Neural progenitor cell (in vitro differentiated cells): ENCODE data around the gene TMEM184A. TPM values are rescaled to one million over a fixed set of nuclear protein-coding genes. Genes with fewer than 3 reads are reported as not detected.
A peak's percentile ranks its signal among the peaks of the same experiment; 100 is the strongest.

Experiments used
- DNase-seq: peaks from one replicate; pipeline ENCODE4 v3.0.0-alpha.2; 2016; ENCODE audit warnings: low spot score
- H2AFZ ChIP-seq: fragments of 200-600 bp; sonication (generic); replicated peaks from 2 replicates; pipeline ENCODE4 v1.6.1; 2016; ENCODE audit warnings: antibody characterized with exemption
- H3F3A ChIP-seq: fragments of 200-600 bp; sonication (generic); 2 replicates; pipeline ENCODE4 v1.6.1; 2016; ENCODE audit warnings: antibody characterized with exemption, low read depth
- H3K27ac ChIP-seq: fragments of 200-600 bp; sonication (generic); 2 replicates; pipeline ENCODE4 v1.5.1; 2016; ENCODE audit warnings: mild to moderate bottlenecking
- H3K27me3 ChIP-seq: fragments of 200-600 bp; sonication (generic); 2 replicates; pipeline ENCODE4 v1.6.1; 2016; ENCODE audit warnings: mild to moderate bottlenecking, moderate library complexity
- H3K36me3 ChIP-seq: fragments of 200-600 bp; sonication (generic); 2 replicates; pipeline ENCODE4 v1.5.1; 2016
- H3K4me1 ChIP-seq: fragments of 200-600 bp; sonication (generic); 2 replicates; pipeline ENCODE4 v1.6.1; 2016; ENCODE audit warnings: mixed run types
- H3K4me2 ChIP-seq: fragments of 200-600 bp; sonication (generic); 2 replicates; pipeline ENCODE4 v1.6.1; 2016
- H3K4me3 ChIP-seq: fragments of 200-600 bp; sonication (generic); 2 replicates; pipeline ENCODE4 v1.5.1; 2016
- H3K79me2 ChIP-seq: fragments of 200-600 bp; sonication (generic); 2 replicates; pipeline ENCODE4 v1.6.1; 2016; ENCODE audit warnings: low read depth
- H3K9ac ChIP-seq: fragments of 200-600 bp; sonication (generic); 2 replicates; pipeline ENCODE4 v1.6.1; 2016
- H3K9me3 ChIP-seq: fragments of 200-600 bp; sonication (generic); 2 replicates; pipeline ENCODE4 v1.5.1; 2016; ENCODE audit warnings: low read depth
- H4K20me1 ChIP-seq: fragments of 200-600 bp; sonication (generic); 2 replicates; pipeline ENCODE4 v1.6.1; 2016; ENCODE audit warnings: low read depth
- H3K27ac Mint-ChIP-seq: 3 replicates; pipeline ENCODE4 v1.8.0; 2021; ENCODE audit warnings: mixed read lengths
- H3K27me3 Mint-ChIP-seq: 2 replicates; pipeline ENCODE4 v1.8.0; 2022; ENCODE audit warnings: low read depth, mild to moderate bottlenecking, inconsistent platforms, moderate library complexity, mixed read lengths; ENCODE audit not compliant: insufficient read depth
- H3K36me3 Mint-ChIP-seq: 3 replicates; pipeline ENCODE4 v1.8.0; 2021; ENCODE audit warnings: mixed read lengths
- H3K4me1 Mint-ChIP-seq: 3 replicates; pipeline ENCODE4 v1.8.0; 2021; ENCODE audit warnings: mixed read lengths
- H3K4me3 Mint-ChIP-seq: 3 replicates; pipeline ENCODE4 v1.8.0; 2021; ENCODE audit warnings: mild to moderate bottlenecking, moderate library complexity, mixed read lengths
- H3K9me3 Mint-ChIP-seq: 3 replicates; pipeline ENCODE4 v1.8.0; 2020; ENCODE audit warnings: mixed read lengths
- CTCF ChIP-seq: fragments of 200-600 bp; sonication (generic); IDR thresholded peaks from 2 replicates; pipeline ENCODE4 v1.5.1; 2017; ENCODE audit warnings: antibody characterized with exemption, mild to moderate bottlenecking
- EZH2 ChIP-seq: fragments of 200-600 bp; sonication (generic); IDR thresholded peaks from 2 replicates; pipeline ENCODE4 v1.6.1; 2017; ENCODE audit warnings: antibody characterized with exemption, mild to moderate bottlenecking, moderate library complexity
- EZH2phosphoT487 ChIP-seq: fragments of 200-600 bp; sonication (generic); IDR thresholded peaks from 2 replicates; pipeline ENCODE4 v1.6.1; 2017; ENCODE audit warnings: antibody characterized with exemption
- total RNA-seq: library from RNA; depleted of rRNA; stranded (reverse); fragments of >200 nt; gene quantifications from 2 replicates; pipeline ENCODE4 v1.2.3, GENCODE V29; 2015; ENCODE audit warnings: low replicate concordance

TMEM184A gene
- total RNA-seq, 1 donor from 2014 or later, result 0.17 TPM

DNA sequence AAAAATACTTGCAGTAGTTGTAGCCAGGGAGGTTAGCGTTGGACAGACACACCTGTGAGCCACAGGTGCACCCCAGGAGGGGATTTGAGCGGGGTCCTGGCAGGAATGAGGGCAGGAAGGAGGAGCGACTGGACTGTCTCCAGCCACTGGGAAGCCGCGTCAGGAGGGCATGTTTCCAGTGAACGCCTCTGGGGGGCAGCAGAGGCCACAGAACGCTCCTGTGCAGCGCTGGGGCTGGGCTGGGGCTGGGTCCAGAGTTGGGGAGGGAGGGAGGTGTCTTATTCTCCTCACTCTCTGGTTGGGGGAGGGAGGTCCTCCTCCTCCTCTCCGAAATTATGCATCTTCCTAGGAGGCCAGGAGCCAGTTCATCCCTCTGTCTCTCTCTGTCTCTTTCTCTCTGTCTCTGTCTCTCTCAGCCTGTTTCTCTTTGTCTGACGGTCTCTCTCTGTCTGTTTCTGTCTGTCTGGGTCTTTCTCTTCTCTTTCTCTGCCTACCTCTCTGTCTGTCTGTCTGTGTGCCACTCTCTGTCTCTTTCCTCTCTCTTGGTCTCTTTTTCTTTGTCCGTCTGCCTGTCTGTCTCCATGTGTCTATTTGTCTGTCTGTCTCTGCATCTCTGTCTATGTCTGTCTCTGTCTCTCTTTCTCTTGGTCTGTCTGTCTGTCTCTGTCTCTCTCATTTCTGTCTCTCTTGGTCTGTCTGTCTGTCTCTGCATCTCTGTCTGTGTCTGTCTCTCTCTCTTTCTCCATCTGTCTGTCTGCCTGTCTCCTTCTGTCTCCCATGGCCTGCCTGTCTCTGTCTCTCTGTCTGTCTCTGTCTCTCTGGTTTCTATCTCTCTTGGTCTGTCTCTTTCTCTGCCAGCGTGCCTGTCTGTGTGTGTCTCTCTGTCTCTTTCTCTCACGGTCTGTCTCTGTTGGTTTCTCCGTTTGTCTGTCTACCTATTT lies 23.7 kb upstream of the TMEM184A start:
- Mint-ChIP-seq H3K27ac (no peak overlapping the region), H3K4me1 (peaks cover 5% of the 10 kb centered on the region), H3K4me3 (no peak overlapping the region), H3K9me3 (peaks cover 2% of the 10 kb centered on the region), H3K36me3 (no peaks in the 10 kb centered on the region), H3K27me3 (peaks cover 5% of the 10 kb centered on the region)
- Histone ChIP-seq H3K4me3 (no peak overlapping the region), H3K36me3 (no peaks in the 10 kb centered on the region), H3K27me3 (no peaks in the 10 kb centered on the region), H3K79me2 (no peaks in the 10 kb centered on the region), H3K4me1 (no peaks in the 10 kb centered on the region), H3K9me3 (no peaks in the 10 kb centered on the region), H2AFZ (peak overlapping the region; percentile 39), H4K20me1 (no peaks in the 10 kb centered on the region), H3K27ac (no peak overlapping the region), H3K9ac (no peak overlapping the region), H3F3A (no peaks in the 10 kb centered on the region), H3K4me2 (peak overlapping the region; percentile 58)
- TF ChIP-seq EZH2 (no peak), EZH2phosphoT487 (no peak), CTCF (peak; percentile 93)
- peak; percentile 86 for DNase-seq

DNA sequence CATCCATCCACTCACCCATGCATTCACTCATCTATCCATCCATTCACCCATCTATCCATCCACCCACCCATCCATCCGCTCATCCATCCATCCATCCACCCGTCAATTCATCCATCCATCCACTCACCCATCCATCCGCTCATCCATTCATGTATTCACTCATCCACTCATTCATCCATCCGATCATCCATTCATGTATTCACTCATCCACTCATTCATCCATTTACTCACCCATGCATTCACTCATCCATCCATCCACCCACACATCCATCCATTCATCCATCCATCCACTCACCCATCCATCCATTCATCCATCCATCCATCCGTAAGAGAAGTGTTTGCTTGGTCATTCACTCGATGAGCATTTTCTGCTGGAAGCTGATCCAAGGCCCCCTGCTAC lies 22.5 kb upstream of the TMEM184A start:
- Histone ChIP-seq H3K4me1 (no peaks in the 10 kb centered on the region), H3F3A (no peaks in the 10 kb centered on the region), H3K9me3 (no peaks in the 10 kb centered on the region), H3K27me3 (no peaks in the 10 kb centered on the region), H3K27ac (no peak overlapping the region), H3K4me3 (no peak overlapping the region), H3K79me2 (no peaks in the 10 kb centered on the region), H2AFZ (no peak overlapping the region), H4K20me1 (no peaks in the 10 kb centered on the region), H3K36me3 (no peaks in the 10 kb centered on the region), H3K9ac (no peak overlapping the region), H3K4me2 (no peak overlapping the region)
- no peaks in the 10 kb centered on the region for H3K36me3 Mint-ChIP-seq
- peaks cover 1% of the 10 kb centered on the region for H3K9me3 Mint-ChIP-seq
- no peak for DNase-seq
- no peak overlapping the region for H3K27ac Mint-ChIP-seq
- no peak overlapping the region for H3K4me3 Mint-ChIP-seq
- H3K27me3 Mint-ChIP-seq, result peaks cover 4% of the 10 kb centered on the region
- peaks cover 4% of the 10 kb centered on the region for H3K4me1 Mint-ChIP-seq
- TF ChIP-seq EZH2 (no peak), CTCF (no peak), EZH2phosphoT487 (no peak)

GRCh38 chr7:1576521-1577253 lies 20.7 kb upstream of the TMEM184A start:
- Mint-ChIP-seq H3K36me3 (no peaks in the 10 kb centered on the region), H3K27me3 (peaks cover 4% of the 10 kb centered on the region), H3K4me3 (no peak overlapping the region), H3K4me1 (peaks cover 4% of the 10 kb centered on the region), H3K27ac (no peak overlapping the region), H3K9me3 (no peaks in the 10 kb centered on the region)
- H4K20me1 ChIP-seq, result no peaks in the 10 kb centered on the region
- H2AFZ ChIP-seq, result no peak overlapping the region
- no peak overlapping the region for H3K9ac ChIP-seq
- no peaks in the 10 kb centered on the region for H3K9me3 ChIP-seq
- no peaks in the 10 kb centered on the region for H3K79me2 ChIP-seq
- no peaks in the 10 kb centered on the region for H3K27me3 ChIP-seq
- no peaks in the 10 kb centered on the region for H3K4me1 ChIP-seq
- H3K27ac ChIP-seq, result no peak overlapping the region
- peaks cover 6% of the 10 kb centered on the region for H3F3A ChIP-seq
- no peak for TF ChIP-seq CTCF
- TF ChIP-seq EZH2, result no peak
- no peak for TF ChIP-seq EZH2phosphoT487
- no peak overlapping the region for H3K4me3 ChIP-seq
- no peak overlapping the region for H3K4me2 ChIP-seq
- no peak for DNase-seq
- no peaks in the 10 kb centered on the region for H3K36me3 ChIP-seq
